Measurements from ENCODE around the gene CIDEA. TPM values are rescaled to one million over a fixed set of nuclear protein-coding genes. Genes with fewer than 3 reads are reported as not detected.

Gene CIDEA
- total RNA-seq, 4 donors from 2014 or later: not detected

DNA sequence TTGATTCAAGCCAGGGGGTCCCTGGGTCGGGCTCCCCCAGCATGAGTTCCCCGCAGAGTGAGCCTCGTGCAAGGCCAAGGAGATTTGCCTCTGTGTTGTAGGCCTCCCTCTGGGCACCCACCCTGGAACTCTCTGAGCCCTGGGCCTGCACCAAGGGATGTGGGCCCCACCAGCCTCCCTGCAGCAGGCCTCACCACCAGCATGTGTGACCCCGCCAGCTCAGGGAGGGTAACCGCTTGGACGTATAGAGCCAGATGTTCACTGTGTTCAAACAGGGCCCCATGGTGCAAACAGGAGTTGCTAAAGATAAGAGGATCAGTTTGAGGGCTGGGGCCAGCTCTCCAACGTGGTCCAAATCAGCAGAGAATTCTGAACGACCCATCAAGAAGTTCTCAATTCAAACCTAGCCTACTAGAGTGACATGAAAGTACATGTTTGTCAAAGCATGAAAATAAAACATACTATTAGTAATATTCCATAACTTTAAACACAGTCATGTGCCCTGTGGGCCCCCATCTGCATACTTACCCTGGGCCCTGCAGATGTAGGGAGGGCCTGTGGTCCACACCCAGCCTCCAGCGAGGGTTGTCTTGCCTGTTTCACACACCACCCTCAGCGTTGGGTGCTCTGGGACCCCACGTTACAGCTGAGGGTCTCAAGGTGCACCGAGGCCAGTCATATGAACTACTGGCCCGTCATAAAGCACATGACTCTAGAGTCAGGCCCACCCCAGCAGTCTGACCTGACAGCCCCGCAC lies 48.4 kb downstream of the CIDEA start:
- TF ChIP-seq POLR2A (IDR thresholded peaks at IDR 0.05): no peak
- TF ChIP-seq, protein P1, sequence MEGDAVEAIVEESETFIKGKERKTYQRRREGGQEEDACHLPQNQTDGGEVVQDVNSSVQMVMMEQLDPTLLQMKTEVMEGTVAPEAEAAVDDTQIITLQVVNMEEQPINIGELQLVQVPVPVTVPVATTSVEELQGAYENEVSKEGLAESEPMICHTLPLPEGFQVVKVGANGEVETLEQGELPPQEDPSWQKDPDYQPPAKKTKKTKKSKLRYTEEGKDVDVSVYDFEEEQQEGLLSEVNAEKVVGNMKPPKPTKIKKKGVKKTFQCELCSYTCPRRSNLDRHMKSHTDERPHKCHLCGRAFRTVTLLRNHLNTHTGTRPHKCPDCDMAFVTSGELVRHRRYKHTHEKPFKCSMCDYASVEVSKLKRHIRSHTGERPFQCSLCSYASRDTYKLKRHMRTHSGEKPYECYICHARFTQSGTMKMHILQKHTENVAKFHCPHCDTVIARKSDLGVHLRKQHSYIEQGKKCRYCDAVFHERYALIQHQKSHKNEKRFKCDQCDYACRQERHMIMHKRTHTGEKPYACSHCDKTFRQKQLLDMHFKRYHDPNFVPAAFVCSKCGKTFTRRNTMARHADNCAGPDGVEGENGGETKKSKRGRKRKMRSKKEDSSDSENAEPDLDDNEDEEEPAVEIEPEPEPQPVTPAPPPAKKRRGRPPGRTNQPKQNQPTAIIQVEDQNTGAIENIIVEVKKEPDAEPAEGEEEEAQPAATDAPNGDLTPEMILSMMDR (IDR thresholded peaks at IDR 0.05): no peak
- DNase-seq: no peak
- Histone ChIP-seq H3K4me3 (no peak overlapping the region), H3K27me3 (no peaks in the 10 kb centered on the region), H3K27ac (no peak overlapping the region), H3K36me3 (no peaks in the 10 kb centered on the region), H3K4me1 (peaks cover 0 to 11% (median 0%) of the 10 kb centered on the region in 4 donors), H3K9me3 (no peaks in the 10 kb centered on the region)

GRCh38 chr18:12304351-12305210 lies 50.4 kb downstream of the CIDEA start:
- no peak for DNase-seq
- Histone ChIP-seq H3K27me3 (no peaks in the 10 kb centered on the region), H3K4me1 (peaks cover 0 to 14% (median 5%) of the 10 kb centered on the region in 4 donors)

DNA sequence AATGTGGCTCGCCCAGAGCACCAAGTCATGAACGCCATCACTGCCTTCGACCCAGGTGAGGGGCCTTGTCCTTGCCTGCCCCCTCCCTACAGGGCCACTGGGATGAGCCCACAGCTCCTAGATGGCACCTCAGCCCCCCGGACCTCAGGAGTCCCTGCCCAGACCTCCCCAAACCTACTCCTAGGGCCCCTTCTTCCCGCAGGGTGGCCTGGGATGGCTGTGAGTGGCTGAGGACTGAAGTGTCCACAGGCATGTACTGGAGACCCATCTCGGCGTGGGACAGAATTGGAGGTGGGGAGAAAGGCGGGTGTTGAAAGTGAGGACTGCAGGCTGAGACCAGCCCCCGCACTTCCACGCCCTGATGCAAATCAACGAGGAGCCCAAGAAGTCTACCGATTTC lies 51.0 kb downstream of the CIDEA start:
- DNase-seq: no peak
- Histone ChIP-seq H3K4me3 (no peak overlapping the region), H3K36me3 (no peaks in the 10 kb centered on the region), H3K27me3 (no peaks in the 10 kb centered on the region), H3K4me1 (peaks cover 0 to 14% (median 7%) of the 10 kb centered on the region in 4 donors), H3K9me3 (no peaks in the 10 kb centered on the region), H3K27ac (no peak overlapping the region)
- TF ChIP-seq, protein P1 (IDR thresholded peaks at IDR 0.05): no peak
- TF ChIP-seq POLR2A (IDR thresholded peaks at IDR 0.05): no peak

More at GRCh38 chr18:12304351-12305210, 50.4 kb downstream of the CIDEA start:
- H3K4me3 ChIP-seq: no peak overlapping the region
- H3K36me3 ChIP-seq: no peaks in the 10 kb centered on the region
- H3K9me3 ChIP-seq: no peaks in the 10 kb centered on the region
- H3K27ac ChIP-seq: no peak overlapping the region
- TF ChIP-seq POLR2A (IDR thresholded peaks at IDR 0.05): no peak
- TF ChIP-seq, protein P1 (IDR thresholded peaks at IDR 0.05): no peak

DNA sequence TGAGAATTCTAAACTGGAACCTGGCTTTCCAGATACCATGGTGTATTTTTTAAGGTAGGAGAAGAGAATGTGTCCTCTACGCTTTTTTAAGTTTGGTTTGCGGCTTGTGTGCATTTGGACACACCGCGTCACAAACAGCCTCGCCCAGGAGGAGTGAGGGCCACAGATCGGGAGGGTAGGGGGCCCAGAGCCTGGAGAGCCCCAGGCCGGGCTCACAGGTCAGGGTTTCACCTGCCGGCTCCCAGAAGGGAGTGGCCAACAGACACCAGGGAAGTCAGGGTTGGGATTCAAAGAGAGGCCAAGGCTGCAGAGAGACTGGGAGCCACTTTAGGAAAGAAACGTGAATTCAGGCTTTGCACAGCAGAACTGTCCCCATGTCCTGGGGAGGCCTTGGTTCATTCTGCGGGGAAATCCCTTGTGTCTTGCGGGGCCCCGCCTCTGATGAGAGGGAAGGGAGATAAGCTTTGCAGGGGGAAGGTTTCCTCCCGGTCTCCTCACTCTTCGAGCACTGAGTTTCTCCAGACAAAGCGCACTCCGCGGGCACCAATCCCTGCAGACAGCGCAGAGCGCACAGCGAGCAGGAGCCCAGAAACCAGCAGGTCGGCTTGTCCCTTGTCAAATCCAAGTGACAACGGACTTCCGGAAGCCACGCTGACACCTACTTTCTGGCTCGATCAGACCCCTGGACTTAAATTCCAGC lies 51.9 kb downstream of the CIDEA start:
- H3K27ac ChIP-seq: no peak overlapping the region
- no peak for DNase-seq
- H3K9me3 ChIP-seq: no peaks in the 10 kb centered on the region
- H3K4me1 ChIP-seq: peaks cover 0 to 14% (median 7%) of the 10 kb centered on the region in 4 donors
- H3K27me3 ChIP-seq: no peaks in the 10 kb centered on the region
- no peak for TF ChIP-seq POLR2A (IDR thresholded peaks at IDR 0.05)
- TF ChIP-seq, protein P1 (IDR thresholded peaks at IDR 0.05): no peak
- no peaks in the 10 kb centered on the region for H3K36me3 ChIP-seq
- no peak overlapping the region for H3K4me3 ChIP-seq

Data from Peyer's patch (tissue), 4 donors.